Stimulated activated CD4-positive, alpha-beta T cell treated with anti-CD3 and anti-CD28 coated beads, Interleukin-15, amount 100 ng/mL, for 48 hours (primary cell): ENCODE data around the gene ZNF33B.
"Not testable (repeated sequence)": the region's sequence is repeated elsewhere in the genome, so short reads cannot be mapped to it uniquely, and the experiment has no call there.

Experiments used
- DNase-seq, 2 donors: peaks; one replicate each; pipeline ENCODE4 v3.0.0-alpha.2; 2020; ENCODE audit warnings: low read depth in 2 of 2

ZNF33B gene

DNA sequence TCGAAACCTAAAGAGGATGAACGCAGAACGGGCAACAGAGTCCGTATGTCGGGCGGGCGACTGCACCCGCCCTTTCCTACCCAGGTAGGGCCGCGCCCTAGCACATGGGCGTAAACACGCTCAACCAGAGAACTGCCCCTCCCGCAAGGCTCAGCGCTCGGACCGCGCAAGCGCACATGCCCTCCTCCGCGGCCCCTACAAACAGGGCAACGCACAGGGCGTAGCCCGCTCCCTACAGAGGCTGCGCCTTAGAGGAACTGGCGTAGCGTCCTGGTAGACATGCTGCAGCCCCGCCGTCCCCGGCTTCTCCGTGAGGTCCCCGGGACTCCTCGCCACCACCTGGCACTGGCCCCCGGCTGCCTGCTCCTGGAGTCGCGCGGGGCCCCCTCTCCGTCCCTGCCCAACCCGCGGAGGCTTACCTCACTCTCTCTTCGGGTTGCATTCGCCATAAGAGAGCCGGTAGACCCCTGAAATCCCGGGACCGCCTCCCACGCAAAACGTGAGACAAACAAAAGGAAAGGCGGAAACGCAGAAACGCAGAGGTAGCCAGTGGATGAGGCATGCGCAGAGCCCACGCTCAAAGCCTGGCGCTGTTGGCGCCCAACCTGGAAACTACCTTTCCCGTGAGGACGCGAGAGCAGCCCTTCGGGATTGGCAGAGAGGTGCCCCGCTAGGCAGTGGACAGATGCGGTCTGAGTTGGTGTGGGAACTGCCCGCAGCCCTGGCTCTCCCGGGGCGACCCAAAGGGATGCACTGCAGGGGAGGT lies at the start of gene ZNF33B:
TSS of gene ZNF33B (minus strand) at position 516 of the 766 bp plus-strand sequence. CDS start 1,642 bp downstream, outside the sequence.
- peak; percentile 91 to 92 for DNase-seq

- DNase-seq: no peak
These were observed 46.1 kb upstream of the ZNF33B start for GRCh38 chr10:42684517-42684916.

DNA sequence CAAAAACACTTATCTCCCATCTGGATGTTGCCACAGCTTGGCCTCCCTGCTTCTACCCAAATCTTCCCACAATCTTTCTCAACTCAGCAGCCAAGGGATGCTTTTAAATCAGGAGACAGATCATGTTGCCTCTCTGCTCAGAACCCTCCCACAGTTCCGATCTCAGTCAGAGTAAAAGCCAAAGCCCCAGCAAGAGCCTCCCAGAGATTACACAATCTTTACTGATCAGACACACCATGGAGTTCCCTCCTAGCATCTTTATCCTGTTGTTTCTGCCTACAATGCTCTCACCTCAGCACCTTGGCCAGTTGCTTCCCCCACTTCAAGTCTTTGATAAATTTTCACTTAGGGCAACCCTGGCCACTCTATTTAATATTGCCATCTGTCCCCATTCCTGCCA lies 41.9 kb upstream of the ZNF33B start:
- DNase-seq: no peak

DNA sequence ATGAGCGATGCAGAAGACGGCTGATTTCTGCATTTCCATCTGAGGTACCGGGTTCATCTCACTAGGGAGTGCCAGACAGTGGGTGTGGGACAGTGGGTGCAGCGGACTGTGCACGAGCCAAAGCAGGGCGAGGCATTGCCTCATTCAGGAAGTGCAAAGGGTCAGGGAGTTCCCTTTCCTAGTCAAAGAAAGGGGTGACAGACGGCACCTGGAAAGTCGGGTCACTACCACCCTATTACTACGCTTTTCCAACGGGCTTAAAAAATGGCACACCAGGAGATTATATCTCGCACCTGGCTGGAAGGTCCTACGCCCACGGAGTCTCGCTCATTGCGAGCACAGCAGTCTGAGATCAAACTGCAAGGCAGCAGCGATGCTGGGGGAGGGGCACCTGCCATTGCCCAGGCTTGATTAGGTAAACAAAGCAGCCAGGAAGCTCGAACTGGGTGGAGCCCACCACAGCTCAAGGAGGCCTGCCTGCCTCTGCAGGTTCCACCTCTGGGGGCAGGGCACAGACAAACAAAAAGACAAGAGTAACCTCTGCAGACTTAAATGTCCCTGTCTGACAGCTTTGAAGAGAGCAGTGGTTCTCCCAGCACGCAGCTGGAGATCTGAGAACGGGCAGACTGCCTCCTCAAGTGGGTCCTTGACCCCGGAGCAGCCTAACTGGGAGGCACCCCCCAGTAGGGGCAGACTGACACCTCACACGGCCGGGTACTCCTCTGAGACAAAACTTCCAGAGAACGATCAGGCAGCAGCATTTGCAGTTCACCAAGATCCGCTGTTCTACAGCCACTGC lies 27.0 kb upstream of the ZNF33B start:
- DNase-seq: not testable (repeated sequence)

GRCh38 chr10:42654419-42654818 lies 16.0 kb upstream of the ZNF33B start:
- DNase-seq: no peak

- no peak for DNase-seq
These were observed 14.5 kb upstream of the ZNF33B start for GRCh38 chr10:42652858-42653257.

- no peak for DNase-seq
These were observed 12.0 kb upstream of the ZNF33B start for GRCh38 chr10:42650374-42650773.

DNA sequence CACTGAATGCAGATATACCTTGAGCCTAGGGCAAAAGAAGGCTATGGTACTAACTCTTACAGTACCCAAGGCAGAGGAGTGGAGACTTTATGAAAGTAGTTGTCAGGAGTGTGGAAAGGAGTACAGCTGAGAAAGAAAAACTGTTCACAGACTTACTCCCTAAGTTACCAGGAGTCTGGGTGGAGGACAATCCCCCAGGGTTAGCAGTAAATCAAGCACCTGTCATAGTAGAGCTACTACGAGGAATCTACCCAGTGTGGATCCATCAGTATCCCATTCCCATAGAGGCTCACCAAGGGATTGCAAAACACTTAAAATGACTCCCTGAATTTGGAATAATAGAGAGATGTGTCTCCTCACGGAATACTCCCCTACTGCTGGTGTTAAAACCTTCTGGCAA lies 10.1 kb upstream of the ZNF33B start:
- no peak for DNase-seq

- DNase-seq: no peak
These were observed 8.6 kb upstream of the ZNF33B start for GRCh38 chr10:42646687-42647640.

- DNase-seq: no peak
These were observed 7.8 kb upstream of the ZNF33B start for GRCh38 chr10:42646214-42646613.

DNA sequence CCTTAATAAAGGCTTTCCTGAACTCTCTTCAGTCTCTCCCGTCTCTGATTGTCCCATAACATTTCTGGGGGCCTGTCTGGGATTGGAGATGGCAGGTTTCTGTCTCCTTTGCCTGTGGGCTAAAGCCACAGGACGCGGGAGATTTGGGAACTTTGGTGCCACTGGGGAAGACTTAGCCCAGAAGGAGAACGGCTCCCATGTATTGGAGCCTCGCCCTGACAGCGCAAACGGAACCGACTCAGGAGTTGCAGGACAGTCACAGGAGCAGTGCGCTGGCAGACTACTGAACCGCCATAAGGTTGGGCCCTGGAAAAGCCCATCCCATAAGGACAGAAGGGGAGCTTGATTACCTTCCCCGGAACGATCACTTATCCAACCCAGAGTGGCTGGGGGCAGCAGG lies 7.1 kb upstream of the ZNF33B start:
- no peak for DNase-seq

GRCh38 chr10:42645103-42645502 lies 6.7 kb upstream of the ZNF33B start:
- no peak for DNase-seq

GRCh38 chr10:42640610-42641229 lies 2.4 kb upstream of the ZNF33B start:
- no peak for DNase-seq

DNA sequence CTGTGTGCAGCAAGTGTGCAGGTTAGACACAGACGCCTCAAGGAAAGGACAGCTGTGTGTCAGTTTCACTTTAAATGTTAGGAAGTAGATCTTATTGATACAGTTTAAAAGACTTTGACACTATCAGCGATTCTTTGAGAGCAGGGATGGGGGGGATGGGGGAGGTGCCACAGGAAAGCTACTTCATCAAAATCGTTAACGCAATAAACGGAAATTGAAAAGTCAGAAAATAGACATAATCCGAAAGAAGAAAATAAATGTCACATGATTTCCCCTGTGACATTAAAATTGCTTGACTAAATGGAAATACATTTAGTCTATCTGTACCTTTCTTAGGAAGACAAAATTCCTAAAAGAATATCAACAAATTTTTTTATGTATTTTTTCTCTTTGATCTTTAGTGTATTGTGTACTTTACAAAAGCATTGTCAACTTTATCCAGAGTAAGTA lies 476 bp upstream of the ZNF33B start:
- no peak for DNase-seq

DNA sequence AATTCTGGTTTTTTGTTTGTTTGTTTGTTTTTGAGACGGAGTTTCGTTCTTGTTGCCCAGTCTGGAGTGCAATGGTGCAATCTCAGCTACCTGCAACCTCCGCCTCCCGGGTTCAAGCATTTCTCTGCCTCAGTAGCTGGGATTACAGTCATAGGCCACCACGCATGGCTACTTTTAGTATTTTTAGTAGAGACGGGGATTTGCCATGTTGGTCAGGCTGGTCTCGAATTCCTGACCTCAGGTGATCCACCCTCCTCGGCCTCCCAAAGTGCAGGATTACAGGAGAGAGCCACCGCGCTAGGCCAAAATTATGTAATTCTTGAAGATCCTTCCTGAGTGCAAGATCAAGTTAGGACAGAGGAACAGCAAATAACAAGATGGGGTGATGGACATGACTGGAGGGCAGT lies 719 bp downstream of the ZNF33B start:
- no peak for DNase-seq

DNA sequence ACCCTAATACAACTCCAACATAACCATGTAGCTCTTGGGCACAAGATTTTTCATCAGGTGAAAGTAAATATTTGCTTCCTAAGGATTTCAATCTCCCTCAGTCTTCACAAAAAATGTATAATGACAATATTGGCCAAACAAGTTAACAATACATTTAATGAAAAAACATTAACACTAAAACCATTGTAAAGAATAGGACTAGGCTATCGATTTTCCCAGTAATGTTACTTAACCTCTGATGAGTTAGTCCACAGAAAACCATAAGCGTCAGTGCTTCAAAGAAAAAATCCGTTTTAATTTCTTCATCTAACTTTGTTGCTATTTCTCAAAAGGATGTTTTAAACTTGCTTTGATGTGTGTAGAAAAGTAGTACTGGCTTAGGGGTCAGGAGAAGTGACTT lies 1.2 kb downstream of the ZNF33B start:
- DNase-seq: no peak

- no peak for DNase-seq
These were observed 3.3 kb downstream of the ZNF33B start for GRCh38 chr10:42635098-42635497.

DNA sequence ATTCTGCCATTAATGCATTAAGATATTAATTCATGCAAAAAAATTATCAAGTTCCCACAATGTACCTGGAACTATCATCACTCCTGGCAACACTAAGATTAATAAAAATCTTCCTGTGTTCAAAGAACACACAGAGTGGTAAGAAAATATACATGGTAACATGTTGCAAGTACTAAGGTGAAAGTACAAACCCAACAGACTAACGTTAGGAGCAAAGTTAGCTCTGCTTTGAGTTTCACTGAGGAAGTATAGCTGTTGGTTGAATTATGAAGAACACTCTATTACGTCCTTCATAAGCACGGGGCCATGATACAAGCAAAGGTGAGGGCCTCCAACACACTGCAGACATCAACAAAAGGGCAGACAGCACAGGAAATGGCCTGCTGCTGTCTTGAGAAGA lies 5.8 kb downstream of the ZNF33B start:
- DNase-seq: no peak

GRCh38 chr10:42630537-42631134 lies 7.7 kb downstream of the ZNF33B start:
- DNase-seq: no peak

DNA sequence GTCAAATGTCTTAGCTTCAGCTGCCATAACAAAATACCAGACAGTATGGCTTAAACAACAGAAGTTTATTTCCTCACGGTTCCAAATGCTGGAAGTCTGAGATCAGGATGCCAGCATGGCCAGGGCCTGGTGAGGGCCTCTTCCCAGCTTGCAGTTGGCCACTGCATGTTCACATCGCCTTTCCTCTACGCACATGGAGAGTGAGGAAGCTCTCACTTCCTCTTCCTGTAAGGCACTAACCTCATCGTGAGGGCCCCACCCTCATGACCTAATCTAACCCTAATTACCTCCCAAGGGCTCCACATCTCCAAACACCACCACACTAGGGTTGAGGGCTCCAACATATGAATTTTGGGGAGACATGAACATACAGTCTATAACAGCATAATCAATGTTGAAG lies 14.4 kb downstream of the ZNF33B start:
- DNase-seq: no peak

DNA sequence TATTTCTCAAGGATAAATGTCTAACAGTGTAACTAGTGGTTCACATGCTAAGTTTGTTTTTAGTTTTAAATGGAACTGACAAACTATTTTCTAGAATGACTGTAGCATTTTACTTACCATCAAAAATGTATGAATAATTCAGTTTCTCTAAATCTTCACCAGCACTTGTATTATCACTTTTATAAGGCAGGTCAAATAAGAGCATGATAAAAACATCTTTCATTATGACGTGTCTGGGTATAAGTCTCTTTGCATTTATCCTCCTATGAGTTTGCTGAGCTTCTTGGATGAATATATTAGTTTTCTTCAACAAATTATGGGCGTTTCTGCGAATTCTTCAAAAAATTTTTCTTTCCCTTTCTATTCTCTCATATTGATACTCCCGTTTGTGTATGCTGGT lies 19.9 kb downstream of the ZNF33B start:
- no peak for DNase-seq
